Raji (cell line): Measurements from ENCODE around the gene DOK1.

Experiments used
- POLR2A ChIP-seq: IDR thresholded peaks from 2 replicates; pipeline ENCODE4 v1.6.1; 2011; ENCODE audit warnings: low read depth, low read length, control low read depth; ENCODE audit not compliant: insufficient read depth

The DOK1 gene

GRCh38 chr2:74515981-74516633 is 38.4 kb upstream of the DOK1 start:
- no peak for TF ChIP-seq POLR2A

DNA sequence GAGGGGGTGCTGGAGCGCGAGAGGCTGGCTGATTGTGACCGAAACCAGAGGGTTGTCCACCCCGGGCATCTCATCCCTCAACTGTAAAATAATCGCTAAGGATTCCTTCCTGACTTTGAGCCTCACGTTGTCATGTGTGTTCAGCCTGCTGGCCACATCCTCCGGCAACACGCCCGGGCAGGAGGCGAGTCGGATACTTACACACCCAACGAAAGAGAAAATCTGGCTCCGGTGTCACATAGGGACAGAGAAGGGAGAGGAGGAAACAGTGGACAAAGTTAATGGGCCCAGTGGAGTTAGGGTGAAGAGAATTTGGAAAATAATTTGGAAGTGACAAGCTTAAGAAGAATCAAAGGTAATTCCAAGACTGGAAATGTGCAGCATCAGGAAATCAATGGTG is 37.9 kb upstream of the DOK1 start:
- no peak for TF ChIP-seq POLR2A

GRCh38 chr2:74522516-74522915 is 32.0 kb upstream of the DOK1 start:
- no peak for TF ChIP-seq POLR2A

DNA sequence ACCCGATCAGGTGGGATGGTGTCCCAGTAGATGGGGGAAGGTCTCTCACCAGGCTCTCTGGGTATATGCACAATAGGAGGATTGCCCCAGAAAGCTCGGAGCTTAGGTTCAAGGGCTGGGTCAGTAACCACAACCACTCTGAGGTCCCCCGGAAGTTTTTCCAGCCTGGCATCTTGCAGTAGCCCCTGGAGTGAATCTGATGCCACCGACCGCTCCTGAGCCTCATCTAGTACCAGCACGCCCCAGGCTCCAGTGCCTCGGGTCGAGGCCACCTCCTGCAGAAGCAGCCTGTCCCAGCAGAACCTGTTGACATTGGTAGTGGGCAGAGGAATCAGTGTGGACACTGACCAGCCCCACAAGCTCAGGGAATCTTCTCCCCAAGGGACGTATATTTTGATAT is 30.5 kb upstream of the DOK1 start:
- no peak for TF ChIP-seq POLR2A

- TF ChIP-seq POLR2A: no peak
These were observed 29.4 kb upstream of the DOK1 start for GRCh38 chr2:74524955-74525716.

DNA sequence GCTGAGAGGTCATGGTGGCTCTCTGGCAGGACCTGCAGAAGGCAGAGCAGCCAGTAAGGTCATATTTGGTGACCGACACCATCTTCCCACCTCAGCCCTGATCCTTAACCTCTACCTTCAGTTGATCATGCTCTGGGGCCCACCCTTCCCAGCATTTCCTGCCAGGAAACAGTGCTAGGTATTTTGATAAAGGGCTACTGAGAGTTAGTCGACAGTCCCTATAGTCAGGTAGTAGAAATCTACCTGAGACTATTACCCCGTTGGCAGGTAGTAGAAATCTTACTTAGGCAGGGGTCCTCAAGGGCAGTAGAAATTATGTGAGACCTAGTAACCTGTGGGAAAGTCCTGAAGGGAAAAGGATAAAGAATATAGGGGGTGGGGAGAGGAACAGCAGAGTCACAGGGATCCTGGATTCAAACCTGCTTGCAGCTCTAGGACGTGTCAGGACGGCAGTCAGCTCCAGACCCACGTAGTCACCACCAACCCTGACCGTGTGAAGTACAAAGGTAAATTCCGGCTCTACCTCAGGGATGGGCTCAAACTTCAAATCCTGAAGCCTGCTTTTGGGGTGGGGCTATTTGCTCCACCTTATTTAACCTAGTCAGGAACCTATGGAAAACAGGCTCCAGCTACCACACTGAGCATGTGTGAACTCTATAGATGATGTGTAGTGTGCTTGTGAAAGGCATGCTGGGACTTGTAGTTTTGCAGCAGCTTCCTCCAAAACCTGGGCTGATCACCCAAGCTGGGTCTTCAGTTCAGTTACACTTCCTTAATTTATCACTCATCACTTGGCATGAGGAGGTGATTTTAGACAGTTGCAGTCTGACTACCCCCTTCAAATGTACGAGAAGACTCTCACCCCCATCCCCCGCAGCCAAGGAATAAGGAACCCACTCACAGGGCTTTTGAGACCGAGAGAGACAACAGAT is 28.5 kb upstream of the DOK1 start, which contains the start of gene DQX1:
TSS of gene DQX1 (minus strand) at position 515 of the 932 bp plus-strand sequence. CDS start at position 13, 502 bp downstream.
- TF ChIP-seq POLR2A: peak; percentile 49

DNA sequence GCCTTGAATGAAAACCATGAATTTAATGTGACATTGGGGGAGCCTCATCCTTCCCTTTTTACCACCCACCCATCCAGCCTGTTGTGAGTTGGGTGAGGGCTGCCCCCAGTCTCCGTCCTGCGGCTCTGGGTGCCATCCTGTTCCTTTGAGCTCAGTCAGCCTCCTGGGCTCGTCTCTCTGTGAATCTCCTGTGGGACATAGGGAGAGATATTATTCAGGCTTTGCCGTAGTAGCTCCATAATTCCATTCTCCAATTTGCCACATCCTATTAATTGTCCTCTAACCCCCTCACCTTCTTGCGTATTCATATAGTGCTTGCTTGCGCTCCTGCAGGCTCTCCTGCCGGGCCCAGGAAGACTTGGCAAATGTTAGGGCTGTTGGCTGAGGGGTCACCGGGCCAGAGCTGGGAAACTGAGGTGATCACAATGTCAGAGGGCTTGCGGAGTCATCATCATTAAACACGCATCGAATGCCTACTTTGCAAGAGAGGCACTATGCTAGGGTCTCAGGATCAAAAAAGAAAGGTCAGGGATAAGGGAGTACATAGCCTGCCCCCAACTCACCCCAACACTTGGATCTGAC is 27.8 kb upstream of the DOK1 start:
- no peak for TF ChIP-seq POLR2A

DNA sequence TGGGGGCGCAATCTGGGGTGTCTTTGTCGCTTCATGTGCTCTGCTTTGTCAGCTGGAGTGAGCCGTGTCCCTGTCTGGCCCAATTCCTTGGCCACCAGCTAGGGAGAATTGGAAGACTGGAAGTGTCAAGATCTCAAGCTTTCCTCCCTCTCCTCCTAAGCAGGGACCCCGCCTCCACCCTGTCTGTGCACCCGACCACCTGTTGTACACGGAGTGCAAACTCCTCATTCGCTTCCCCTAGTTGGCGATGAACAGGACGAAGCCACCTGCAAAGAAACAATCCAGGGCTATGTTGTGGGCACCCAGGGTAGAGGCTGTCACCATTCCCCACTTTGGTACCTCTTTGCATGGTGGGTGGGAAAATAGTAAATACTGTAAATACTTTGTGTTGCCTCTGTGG is 26.8 kb upstream of the DOK1 start:
- TF ChIP-seq POLR2A: no peak

DNA sequence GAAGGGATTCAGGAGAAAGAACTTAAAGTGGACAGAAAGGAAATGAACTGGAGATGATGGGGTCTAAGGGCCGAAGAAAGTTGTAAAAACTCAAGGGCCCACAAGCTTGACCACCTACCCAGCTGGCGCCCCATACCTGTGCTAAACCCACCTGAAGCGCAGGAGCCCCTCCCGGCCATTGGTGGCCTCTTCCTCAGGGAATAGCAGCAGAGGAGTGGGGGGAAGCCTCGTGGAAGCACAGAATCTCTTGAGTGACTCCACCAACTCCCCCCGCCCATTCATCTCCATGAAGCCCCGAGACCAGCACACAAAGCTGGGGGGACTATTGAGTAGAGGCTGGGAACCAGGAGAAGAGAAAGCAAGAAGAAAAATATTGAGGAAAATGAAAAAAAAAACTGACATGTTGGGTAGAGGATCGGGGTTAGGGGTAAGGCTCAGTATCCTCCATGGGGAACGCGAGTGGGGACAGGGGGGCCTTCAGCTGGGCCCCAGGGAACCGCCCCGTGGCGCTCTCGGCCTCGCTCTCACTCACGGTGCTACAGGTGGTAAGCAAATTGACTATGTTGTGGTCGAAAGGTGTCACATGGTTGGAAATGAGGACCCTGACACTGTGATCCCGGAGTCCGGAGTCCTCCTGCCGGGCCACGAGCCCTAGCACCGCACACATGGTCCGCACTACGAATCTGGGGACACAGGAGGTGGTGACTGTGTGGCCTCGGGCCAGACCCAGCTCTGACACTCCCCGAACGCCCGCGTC is 25.7 kb upstream of the DOK1 start:
- TF ChIP-seq POLR2A: no peak

DNA sequence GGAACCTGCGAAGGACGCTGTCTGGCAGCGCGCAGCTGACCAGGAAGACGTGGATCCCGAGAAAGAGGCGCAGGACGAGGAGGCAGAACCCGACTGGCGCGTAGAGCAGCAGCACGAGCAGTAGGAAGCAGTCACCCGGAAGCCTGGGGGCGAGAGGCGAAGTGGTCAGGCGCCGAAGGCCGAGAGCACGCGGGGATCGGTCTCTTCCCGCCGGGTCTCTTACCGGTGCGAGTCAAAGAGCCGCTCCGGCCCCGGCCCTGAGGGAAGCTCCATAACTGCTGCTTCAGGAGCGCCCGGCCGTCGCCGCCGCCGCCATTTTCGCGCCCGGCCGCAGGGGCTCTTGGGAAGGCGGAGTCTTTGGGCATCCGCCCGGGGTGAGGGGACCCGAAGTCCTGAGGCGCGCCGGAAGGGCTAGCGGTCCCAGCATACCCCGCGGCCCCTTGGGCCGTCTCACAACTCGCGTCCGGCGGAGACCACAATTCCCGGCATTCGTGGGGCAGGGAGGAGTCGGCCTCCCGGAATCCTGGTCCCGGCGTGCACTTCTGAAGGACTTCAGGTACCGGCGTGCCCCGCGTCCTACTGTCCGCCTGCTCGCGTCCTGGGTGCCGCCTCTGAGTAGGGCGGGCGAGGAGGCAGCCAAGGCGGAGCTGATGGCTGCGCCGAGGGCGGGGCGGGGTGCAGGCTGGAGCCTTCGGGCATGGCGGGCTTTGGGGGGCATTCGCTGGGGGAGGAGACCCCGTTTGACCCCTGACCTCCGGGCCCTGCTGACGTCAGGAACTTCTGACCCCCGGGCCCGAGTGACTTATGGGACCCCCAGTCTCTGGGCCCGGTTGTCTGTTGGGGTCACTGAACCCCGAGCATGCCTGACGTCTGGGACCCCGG is 24.9 kb upstream of the DOK1 start, which contains the start of the genes AUP1 and HTRA2:
TSS of gene AUP1 (minus strand) at position 350 of the 882 bp plus-strand sequence. CDS start at position 273, 77 bp downstream.
TSS of gene HTRA2 (plus strand) at position 577 of the 882 bp plus-strand sequence. CDS start at position 651, 74 bp downstream.
- TF ChIP-seq POLR2A: peak; percentile 67

GRCh38 chr2:74530239-74531187 is 24.0 kb upstream of the DOK1 start:
- peak; percentile 51; the same call in 1 of the 2 replicates for TF ChIP-seq POLR2A

- TF ChIP-seq POLR2A: no peak
These were observed 22.9 kb upstream of the DOK1 start for GRCh38 chr2:74531666-74532065.
